GM18499 (cell line): Measurements from ENCODE around the gene IRAG1.
"Not testable (repeated sequence)": the region's sequence is repeated elsewhere in the genome, so short reads cannot be mapped to it uniquely, and the experiment has no call there.

Source experiments
- ATAC-seq: cut with Tn5 transposase; IDR thresholded peaks from one replicate; pipeline ENCODE4 v1.9.1; 2021; ENCODE audit warnings: moderate number of reproducible peaks; ENCODE audit not compliant: insufficient read depth, unreplicated experiment

The IRAG1 gene

DNA sequence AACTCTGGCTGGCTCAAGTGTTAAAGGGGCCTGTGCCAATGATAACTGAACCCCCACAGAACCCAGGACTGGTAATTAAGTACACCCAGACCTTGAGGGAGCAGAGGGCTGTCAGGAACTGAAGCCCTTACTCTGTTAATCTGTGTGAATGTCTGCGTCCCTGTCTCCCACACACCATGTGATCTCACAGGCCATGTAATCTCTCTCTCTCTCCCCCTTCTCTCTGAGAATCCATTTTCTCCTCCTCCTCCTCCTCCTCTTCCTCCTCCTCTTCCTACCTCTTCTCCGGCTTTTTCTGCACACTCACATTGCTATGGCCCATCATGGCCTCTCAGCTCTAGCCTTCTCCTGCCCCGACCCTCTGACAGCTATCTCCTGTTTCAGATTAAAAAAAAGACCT is 14.6 kb upstream of the IRAG1 start:
- ATAC-seq, result no peak

- ATAC-seq, result no peak
Measured at GRCh38 chr11:10701982-10702381, 8.4 kb upstream of the IRAG1 start.

DNA sequence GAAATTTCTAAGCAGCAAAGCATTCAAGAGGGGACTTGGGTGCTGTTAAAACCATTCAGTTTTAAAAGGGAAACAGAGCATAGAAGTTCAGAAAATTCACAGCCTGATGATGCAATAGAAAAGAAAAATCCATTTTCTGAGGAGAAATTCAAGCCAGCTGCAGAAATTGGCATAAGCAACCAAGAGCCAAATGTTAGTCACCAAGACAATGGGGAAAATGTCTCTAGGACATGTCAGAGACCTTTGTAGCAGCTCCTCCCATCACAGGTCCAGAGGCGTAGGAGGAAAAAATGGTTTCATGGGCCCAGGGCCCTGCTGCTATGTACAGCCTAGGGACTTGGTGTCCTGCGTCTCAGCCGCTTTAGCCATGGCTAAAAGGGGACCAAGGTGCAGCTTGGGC is 5.5 kb upstream of the IRAG1 start:
- no peak for ATAC-seq

GRCh38 chr11:10697323-10697620 is 3.7 kb upstream of the IRAG1 start:
- no peak for ATAC-seq

DNA sequence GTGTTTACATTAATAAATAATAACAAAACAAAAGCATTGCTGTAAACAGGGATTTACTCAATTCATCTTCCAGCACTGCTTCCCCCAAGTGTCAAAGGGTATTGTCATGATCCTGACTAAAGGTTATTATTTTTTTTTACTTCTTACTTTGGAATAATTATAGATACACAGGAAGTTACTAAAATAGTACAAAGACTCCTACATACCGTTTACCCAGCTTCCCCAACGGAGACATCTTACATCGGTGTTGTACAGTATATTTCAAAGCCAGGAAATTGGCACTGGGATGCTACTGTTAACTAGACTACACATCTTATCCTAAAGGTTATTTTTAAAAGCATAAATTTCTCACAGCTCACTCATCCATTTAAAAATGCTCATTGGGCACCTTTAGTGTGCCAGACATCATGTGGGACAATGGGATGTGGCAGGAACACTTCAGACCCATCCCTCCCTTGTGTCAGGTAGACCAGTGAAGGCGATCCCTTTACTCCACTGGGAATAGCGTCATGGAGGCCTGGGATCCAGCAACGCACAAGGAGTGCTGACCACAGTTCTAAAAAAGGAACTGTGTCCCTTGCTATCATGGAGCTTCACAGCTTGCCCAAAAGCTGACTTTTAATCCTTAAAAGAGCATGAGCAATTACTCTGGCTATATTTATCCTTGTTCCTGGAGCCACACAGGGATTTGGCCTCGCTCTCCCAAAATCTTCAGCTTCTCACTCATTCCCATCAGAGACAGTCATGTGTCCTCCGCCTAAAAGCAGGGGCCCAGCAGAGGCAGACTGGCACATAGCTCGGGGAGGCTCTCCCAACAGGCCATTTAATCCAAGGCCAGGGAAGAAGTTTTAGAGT is 3.1 kb upstream of the IRAG1 start:
- no peak for ATAC-seq

GRCh38 chr11:10695833-10696232 is 2.3 kb upstream of the IRAG1 start:
- no peak for ATAC-seq

DNA sequence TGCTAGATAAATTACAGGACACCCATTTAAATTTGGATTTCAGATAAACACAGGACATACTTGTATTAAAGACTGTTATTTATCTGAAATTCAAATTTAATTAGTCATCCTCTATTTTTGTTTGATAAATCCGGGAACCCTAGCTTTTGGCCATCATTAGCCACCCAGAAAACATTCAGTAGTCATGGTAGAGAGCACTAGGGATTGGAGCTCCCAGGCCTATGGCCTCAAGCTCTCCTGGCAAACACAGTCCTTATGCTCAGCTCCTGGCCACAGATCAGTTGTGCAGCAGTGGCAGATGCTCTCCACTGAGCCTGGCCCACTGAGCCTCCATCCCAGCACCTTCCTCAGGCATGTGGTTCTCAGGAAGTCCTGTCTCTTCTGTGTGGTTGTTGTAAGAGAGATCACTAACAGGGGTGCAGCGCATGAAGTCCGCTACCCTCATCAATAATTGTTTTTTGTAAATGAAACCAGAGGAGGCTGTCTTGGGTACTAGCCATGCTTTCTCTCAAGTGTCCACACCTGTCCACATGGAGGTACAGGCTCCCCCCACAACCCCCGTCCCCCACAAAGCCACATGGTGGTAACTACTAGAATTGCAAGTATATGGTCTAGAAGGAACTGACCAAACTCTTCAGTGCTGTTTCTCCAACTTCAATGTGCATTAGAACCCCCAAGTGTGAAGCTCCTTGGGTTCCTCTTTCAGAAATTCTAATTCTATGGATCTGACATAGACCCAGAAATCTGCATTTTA is 1.1 kb upstream of the IRAG1 start:
- ATAC-seq, result no peak

GRCh38 chr11:10692531-10693115 is 932 bp downstream of the IRAG1 start:
- no peak for ATAC-seq

GRCh38 chr11:10688401-10688800 is 5.2 kb downstream of the IRAG1 start:
- ATAC-seq, result no peak

DNA sequence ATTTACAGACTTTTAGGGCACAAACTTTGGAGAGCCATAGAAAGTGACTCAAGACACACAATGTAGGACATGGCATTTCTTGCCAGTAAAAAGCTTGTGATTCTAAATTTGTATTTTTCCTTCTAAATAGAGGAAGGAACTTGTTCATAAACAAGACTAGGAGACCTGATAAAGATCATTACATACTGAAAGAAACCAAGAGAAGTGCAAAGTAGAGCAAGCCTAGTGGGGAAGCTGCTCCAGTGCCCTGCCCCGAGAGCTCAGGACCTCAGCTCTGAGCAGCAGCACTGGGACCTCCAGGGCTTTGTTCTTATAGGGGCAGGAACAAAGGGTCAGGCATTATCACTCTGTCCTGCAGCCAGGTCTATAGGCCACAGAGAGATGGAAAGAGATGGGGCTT is 7.2 kb downstream of the IRAG1 start:
- no peak for ATAC-seq

DNA sequence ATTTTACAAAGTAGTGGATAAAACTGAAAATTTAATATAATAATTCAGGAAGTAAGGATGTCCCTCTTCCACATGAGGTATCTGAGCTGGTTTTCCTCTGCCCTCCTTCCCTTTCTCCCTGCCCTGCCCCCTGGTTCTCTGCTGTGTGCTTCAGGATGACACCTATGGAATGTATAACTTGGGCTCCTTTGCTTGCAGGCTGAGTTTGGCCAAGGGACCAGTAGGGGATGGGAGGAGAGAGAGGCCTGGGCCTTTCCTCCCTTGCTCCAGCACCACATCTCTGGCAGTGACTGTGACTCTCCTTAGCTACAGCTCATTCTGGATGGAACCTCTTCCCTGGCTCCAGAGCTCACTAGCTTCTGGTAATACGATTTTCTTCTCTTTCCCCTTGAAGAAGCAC is 10.1 kb downstream of the IRAG1 start:
- ATAC-seq, result no peak

DNA sequence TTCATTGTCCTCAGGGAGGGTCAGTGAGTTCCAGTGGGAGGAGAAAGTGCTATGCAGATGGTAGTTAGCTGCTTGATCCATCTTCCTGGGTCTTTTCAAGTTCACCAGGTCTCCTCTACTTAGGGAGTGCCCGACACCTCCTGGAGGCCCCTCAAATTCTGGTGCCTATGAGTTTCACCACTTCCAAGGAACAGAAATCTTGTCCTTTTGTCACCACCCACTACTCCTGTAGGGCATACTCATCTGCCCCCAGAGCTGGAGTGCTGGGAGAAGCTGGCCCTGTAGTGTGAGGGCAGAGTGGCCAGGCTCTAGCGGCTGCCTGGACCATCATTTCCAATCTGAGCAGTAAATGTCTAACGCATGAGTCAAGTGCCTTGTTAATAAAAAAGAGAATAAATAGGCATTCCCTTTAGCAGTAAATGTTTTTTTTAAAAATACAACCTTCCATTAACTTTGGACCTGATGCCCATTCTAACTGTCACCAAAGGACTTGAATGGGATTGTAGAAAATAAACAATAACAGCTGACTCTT is 12.5 kb downstream of the IRAG1 start:
- ATAC-seq, result no peak

DNA sequence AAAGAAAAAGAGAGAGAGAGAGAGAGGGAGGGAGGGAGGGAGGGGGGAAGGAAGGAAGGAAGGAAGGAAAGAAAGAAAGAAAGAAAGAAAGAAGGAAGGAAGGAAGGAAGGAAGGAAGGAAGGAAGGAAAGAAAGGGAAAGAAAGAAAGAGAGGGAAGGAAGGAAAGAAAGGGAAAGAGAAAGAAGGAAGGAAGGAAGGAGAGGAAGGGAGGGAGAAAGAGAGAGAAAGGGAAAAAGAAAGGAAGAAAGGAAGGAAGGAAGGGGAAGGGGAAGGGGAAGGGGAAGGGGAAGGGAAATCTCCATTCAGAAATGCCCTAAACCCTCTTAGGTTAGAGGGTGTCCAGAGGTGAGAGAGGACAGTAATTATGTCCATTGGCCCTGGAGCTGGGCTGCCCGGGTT is 13.3 kb downstream of the IRAG1 start:
- not testable (repeated sequence) for ATAC-seq

GRCh38 chr11:10679644-10680043 is 13.9 kb downstream of the IRAG1 start:
- ATAC-seq, result no peak

- no peak for ATAC-seq
Measured at GRCh38 chr11:10678101-10678500, 15.5 kb downstream of the IRAG1 start.

DNA sequence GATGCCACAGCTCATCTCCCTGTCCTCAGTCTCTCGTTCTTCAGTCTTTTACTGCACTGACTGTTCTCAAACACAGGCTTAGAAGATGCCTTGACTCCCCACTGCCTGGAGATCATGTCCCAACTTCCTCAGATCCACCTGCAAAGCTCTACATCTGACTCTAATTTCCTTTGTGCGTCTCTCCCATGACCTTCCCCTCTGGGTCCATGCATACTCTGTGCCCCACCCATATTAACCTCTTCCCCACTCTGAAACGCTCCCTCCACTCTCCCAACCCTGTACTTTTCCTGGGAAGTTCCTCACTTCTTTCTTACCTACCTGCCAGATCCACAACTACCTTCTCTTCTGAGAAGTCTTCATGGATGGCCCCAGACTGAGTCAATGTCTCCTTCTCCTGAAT is 16.6 kb downstream of the IRAG1 start:
- ATAC-seq, result no peak

- no peak for ATAC-seq
Measured at GRCh38 chr11:10674911-10675440, 18.6 kb downstream of the IRAG1 start.

DNA sequence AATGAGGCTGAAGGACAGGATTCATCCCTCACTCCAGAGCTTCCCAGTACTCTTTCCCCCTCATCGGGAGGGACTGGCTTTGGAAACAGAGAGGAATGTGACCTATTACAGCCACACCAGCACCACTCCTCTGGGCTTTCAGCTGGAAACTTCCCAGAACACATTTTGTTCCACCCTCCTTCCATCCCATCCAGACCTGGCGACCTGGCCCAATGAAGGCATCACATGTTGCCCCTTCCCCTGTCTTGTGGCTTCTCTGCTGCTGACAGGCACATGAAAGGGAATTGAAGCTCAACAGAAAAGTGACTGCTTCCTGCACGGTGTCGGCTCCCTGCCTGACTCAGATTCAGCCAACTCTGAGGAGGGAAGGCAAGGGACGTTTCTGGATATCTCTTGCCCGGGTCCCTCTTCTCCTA is 19.1 kb downstream of the IRAG1 start:
- no peak for ATAC-seq

DNA sequence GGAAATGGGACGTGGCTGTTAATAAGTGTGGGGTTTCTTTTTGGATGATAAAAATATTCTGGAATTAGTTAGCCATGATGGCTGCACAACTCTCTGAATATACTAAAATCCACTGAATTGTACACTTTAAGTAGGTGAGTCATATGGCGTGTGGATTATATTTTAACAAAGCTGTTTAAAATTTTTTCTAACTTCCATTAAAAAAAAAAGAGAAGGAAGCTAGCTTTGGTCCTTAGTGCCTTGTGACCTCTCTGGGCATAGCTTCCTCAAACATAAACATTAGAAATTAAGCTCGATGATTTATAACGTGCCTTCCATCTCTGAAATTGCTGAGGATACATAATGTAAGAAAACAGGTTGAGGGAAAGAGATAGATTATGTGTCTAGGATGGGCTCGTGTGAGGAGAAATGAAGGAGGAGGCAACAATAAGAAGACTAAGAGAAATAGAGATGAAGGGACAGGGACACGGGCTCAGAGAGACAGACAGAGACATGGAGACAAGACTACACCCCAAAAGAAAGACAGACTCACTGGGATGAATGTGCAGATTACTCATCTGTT is 20.0 kb downstream of the IRAG1 start:
- ATAC-seq, result no peak

GRCh38 chr11:10670099-10670498 is 23.5 kb downstream of the IRAG1 start:
- ATAC-seq, result no peak
